Neural crest cell (in vitro differentiated cells): ENCODE measurements around the gene NPHP1. TPM values are rescaled to one million over a fixed set of nuclear protein-coding genes. Genes with fewer than 3 reads are reported as not detected.
"Not testable (repeated sequence)": the region's sequence is repeated elsewhere in the genome, so short reads cannot be mapped to it uniquely, and the experiment has no call there.

Source experiments
- DNase-seq: peaks from one replicate; pipeline ENCODE4 v3.0.0; 2021; ENCODE audit warnings: low read depth, mixed read lengths, low spot score
- H3K27ac Mint-ChIP-seq: one replicate; pipeline ENCODE4 v1.8.0; 2021; ENCODE audit warnings: mild to moderate bottlenecking, mixed read lengths; ENCODE audit not compliant: unreplicated experiment
- H3K27me3 Mint-ChIP-seq: 2 replicates; pipeline ENCODE4 v1.8.0; 2021; ENCODE audit warnings: low read depth, mild to moderate bottlenecking, mixed read lengths
- H3K36me3 Mint-ChIP-seq: 2 replicates; pipeline ENCODE4 v1.8.0; 2021; ENCODE audit warnings: low read depth, mild to moderate bottlenecking, mixed read lengths
- H3K4me1 Mint-ChIP-seq: 2 replicates; pipeline ENCODE4 v1.8.0; 2021; ENCODE audit warnings: mixed read lengths
- H3K4me3 Mint-ChIP-seq: one replicate; pipeline ENCODE4 v1.8.0; 2021; ENCODE audit warnings: mild to moderate bottlenecking, mixed read lengths
- H3K9me3 Mint-ChIP-seq: 2 replicates; pipeline ENCODE4 v1.8.0; 2021; ENCODE audit warnings: mixed read lengths
- total RNA-seq: library from RNA; stranded (reverse); gene quantifications from 2 replicates; pipeline ENCODE4 v1.2.1, GENCODE V29; 2021
- TF ChIP-seq, protein P1 (sequence below): fragments of 200-600 bp; sonication (generic); conservative IDR thresholded peaks from 2 replicates; pipeline ENCODE4 v1.5.0; 2021; ENCODE audit warnings: antibody characterized with exemption, mild to moderate bottlenecking

Gene NPHP1
- total RNA-seq, 1 donor from 2014 or later: 7.3 TPM

DNA sequence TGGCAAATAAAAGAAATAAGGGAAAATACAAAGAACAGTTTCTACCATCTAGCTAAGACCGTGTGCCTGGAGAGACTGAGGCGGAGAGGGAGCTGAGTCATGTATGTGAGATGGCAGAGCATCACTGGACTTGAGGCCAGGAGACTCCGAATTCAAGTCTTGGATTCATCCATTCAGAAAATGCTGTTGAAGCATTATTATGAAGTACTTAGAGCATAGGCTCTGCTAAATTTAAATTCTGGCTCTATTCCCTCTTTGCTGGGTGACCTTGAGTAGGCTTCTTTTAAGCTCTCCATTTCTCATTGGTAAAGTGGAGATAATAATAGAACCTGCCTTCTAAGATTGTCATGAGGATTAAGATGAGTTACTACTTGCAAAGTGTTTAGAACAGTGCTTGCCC, 34.7 kb downstream of the NPHP1 start:
- TF ChIP-seq, protein P1, sequence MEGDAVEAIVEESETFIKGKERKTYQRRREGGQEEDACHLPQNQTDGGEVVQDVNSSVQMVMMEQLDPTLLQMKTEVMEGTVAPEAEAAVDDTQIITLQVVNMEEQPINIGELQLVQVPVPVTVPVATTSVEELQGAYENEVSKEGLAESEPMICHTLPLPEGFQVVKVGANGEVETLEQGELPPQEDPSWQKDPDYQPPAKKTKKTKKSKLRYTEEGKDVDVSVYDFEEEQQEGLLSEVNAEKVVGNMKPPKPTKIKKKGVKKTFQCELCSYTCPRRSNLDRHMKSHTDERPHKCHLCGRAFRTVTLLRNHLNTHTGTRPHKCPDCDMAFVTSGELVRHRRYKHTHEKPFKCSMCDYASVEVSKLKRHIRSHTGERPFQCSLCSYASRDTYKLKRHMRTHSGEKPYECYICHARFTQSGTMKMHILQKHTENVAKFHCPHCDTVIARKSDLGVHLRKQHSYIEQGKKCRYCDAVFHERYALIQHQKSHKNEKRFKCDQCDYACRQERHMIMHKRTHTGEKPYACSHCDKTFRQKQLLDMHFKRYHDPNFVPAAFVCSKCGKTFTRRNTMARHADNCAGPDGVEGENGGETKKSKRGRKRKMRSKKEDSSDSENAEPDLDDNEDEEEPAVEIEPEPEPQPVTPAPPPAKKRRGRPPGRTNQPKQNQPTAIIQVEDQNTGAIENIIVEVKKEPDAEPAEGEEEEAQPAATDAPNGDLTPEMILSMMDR: no peak

DNA sequence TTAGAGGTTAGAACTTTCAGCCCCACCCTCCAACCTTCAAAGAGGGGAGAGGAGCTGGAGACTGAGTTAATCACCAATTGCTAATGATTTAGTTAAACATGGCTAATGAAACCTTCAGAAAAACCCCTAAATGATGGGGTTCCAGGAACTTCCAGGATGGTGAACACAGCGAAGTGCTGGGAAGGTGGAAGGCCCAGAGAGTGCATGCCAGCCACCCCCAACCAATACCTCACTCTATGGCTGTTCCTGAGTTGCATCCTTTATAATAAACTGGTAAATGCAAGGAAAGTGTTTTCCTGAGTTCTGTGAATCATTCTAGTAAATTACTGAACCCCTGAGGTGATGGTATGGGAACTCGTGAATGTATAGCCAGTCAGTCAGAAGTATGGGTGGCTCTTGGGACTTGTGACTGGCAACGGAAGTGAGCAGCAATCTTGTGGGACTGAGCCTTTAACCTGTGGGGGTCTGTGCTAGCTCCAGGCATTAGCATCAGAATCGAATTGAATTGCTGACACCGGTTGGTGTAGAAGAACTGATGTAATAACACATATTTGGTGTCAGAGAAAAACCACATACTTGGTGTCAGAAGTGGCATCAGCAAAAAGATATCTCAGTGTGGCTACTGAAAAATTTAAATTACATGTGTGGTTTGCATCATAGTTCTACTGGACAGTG, 37.4 kb downstream of the NPHP1 start:
- no peak for DNase-seq
- no peaks in the 10 kb centered on the region for H3K27me3 Mint-ChIP-seq
- no peak overlapping the region for H3K4me3 Mint-ChIP-seq
- TF ChIP-seq, protein P1: no peak
- no peaks in the 10 kb centered on the region for H3K4me1 Mint-ChIP-seq
- H3K9me3 Mint-ChIP-seq: no peaks in the 10 kb centered on the region
- no peak overlapping the region for H3K27ac Mint-ChIP-seq
- no peaks in the 10 kb centered on the region for H3K36me3 Mint-ChIP-seq

More for the DNA sequence above, 34.7 kb downstream of the NPHP1 start:
- Mint-ChIP-seq H3K27ac (no peak overlapping the region), H3K36me3 (no peaks in the 10 kb centered on the region), H3K9me3 (no peaks in the 10 kb centered on the region), H3K27me3 (no peaks in the 10 kb centered on the region), H3K4me1 (no peaks in the 10 kb centered on the region), H3K4me3 (no peak overlapping the region)
- DNase-seq: no peak

DNA sequence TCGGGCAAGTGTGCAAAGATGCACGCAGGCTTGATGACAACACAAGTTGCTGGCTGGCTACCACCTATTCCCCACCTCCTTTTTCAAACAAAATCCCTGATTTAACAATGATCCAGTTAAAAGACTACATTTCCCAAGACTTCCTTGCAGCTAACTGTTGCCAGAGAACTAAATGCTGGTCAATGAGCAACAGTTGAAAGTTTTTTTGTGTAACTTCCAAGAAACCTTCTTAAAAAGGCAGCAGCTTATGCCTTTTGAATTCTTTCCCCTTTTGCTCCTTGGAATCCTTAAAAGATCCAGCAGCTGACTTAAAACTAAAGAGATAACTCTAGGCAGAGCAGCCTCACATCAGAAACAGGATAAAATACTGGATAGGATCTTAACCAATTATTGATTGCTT, 38.5 kb downstream of the NPHP1 start:
- H3K36me3 Mint-ChIP-seq: no peaks in the 10 kb centered on the region
- H3K4me1 Mint-ChIP-seq: no peaks in the 10 kb centered on the region
- no peak overlapping the region for H3K4me3 Mint-ChIP-seq
- H3K27ac Mint-ChIP-seq: no peak overlapping the region
- no peak for DNase-seq
- no peaks in the 10 kb centered on the region for H3K27me3 Mint-ChIP-seq
- TF ChIP-seq, protein P1: no peak
- no peaks in the 10 kb centered on the region for H3K9me3 Mint-ChIP-seq

DNA sequence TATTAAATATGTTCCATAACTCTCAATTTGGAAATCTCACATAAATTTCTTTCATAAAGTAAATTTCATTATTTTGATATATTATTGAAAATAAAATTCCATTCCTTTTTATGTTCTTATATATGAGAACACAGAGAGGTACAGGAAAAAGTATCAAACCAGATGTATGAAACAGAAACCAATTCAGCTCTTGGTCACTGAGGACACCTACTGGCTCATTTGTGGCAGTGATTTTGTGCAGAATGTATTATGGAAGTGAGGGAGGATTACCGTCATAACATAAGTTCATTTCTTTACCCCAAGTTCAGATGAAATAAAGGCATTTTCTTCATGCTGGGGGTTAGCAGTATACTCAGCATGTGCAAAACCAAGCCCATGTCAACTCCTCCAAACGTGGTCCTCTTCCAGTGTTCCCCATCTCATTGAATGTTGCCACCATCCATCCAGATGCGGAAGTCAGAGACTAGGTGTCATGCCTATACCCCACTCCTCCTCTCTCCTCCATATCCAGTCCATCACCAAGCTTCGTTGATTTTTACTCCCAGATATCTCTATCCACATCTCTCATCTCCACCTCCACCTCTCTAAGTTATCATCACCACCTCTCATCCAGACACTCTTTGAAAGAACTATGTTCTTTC, 47.5 kb downstream of the NPHP1 start:
- Mint-ChIP-seq H3K4me1 (no peaks in the 10 kb centered on the region), H3K4me3 (no peak overlapping the region), H3K36me3 (peaks cover 25% of the 10 kb centered on the region), H3K27me3 (no peaks in the 10 kb centered on the region), H3K9me3 (peaks cover 10% of the 10 kb centered on the region), H3K27ac (no peak overlapping the region)
- TF ChIP-seq, protein P1: peak; percentile 88
- DNase-seq: no peak

DNA sequence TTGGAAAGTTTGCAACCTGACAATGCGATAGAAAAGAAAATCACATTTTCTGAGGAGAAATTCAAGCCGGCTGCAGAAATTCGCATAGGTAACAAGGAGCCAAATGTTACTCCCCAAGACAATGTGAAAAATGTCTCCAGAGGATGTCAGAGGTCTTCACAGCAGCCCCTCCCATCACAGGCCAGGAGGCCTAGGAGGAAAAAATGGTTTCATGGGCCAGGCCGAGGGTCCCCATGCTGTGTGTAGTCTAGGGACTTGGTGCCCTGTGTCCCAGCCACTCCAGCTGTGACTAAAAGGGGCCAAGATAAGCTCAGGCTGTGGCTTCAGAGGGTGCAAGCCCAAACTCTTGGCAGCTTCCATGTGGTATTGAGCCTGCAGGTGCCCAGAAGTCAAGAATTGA, 50.0 kb downstream of the NPHP1 start:
- Mint-ChIP-seq H3K9me3 (peaks cover 12% of the 10 kb centered on the region), H3K36me3 (peaks cover 27% of the 10 kb centered on the region)
- H3K27me3 Mint-ChIP-seq, H3K4me1 Mint-ChIP-seq, H3K4me3 Mint-ChIP-seq, DNase-seq, H3K27ac Mint-ChIP-seq: not testable (repeated sequence)

DNA sequence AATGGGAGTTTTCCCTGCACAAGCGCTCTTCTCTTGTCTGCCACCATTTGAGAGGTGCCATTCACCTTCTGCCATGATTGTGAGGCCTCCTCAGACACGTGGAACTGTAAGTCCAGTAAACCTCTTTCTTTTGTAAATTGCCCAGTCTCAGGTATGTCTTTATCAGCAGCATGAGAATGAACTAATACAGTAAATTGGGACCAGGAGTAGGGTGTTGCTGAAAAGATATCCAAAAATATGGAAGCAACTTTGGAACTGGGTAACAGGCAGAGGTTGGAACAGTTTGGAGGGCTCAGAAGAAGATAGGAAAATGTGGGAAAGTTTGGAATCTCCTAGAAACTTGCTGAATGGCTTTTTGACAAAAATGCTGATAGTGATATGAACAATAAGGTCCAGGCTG, 50.6 kb downstream of the NPHP1 start:
- not testable (repeated sequence) for H3K4me3 Mint-ChIP-seq, H3K27ac Mint-ChIP-seq, H3K27me3 Mint-ChIP-seq, DNase-seq, H3K4me1 Mint-ChIP-seq
- Mint-ChIP-seq H3K9me3 (peaks cover 12% of the 10 kb centered on the region), H3K36me3 (peaks cover 27% of the 10 kb centered on the region)
